Gastroesophageal sphincter (tissue), 3 donors: ENCODE measurements around the gene TMEM139.

Experiments used
- EP300 ChIP-seq: sonication (generic); formaldehyde crosslinking; IDR thresholded peaks from one replicate; pipeline ENCODE4 v1.6.1; 2017; ENCODE audit warnings: antibody characterized with exemption, mild to moderate bottlenecking
- POLR2A ChIP-seq, 2 donors: fragments of 450-650 bp; IDR thresholded peaks; one replicate each; pipeline ENCODE4 v1.6.1; 2017; ENCODE audit warnings: antibody characterized with exemption in 2 of 2, mild to moderate bottlenecking in 2 of 2, moderate library complexity in 1 of 2
- TF ChIP-seq, protein P1 (sequence below), 4 experiments: fragments of 200-600 bp in 2 of 4; fragments of 450-650 bp in 2 of 4; sonication (generic) in 1 of 4; IDR thresholded peaks; one replicate each; pipeline ENCODE4 v1.5.1; 2017 to 2019; ENCODE audit warnings: antibody characterized with exemption in 4 of 4, mild to moderate bottlenecking in 2 of 4, moderate library complexity in 2 of 4

- TF ChIP-seq POLR2A (IDR thresholded peaks at IDR 0.05) (no peak), EP300 (no peak)
- TF ChIP-seq, protein P1, sequence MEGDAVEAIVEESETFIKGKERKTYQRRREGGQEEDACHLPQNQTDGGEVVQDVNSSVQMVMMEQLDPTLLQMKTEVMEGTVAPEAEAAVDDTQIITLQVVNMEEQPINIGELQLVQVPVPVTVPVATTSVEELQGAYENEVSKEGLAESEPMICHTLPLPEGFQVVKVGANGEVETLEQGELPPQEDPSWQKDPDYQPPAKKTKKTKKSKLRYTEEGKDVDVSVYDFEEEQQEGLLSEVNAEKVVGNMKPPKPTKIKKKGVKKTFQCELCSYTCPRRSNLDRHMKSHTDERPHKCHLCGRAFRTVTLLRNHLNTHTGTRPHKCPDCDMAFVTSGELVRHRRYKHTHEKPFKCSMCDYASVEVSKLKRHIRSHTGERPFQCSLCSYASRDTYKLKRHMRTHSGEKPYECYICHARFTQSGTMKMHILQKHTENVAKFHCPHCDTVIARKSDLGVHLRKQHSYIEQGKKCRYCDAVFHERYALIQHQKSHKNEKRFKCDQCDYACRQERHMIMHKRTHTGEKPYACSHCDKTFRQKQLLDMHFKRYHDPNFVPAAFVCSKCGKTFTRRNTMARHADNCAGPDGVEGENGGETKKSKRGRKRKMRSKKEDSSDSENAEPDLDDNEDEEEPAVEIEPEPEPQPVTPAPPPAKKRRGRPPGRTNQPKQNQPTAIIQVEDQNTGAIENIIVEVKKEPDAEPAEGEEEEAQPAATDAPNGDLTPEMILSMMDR (IDR thresholded peaks at IDR 0.05): no peak
Observed at GRCh38 chr7:143321242-143321641, 36.5 kb downstream of the TMEM139 start.
